MG63 (cell line): ENCODE data around the gene SV2C. TPM values are rescaled to one million over a fixed set of nuclear protein-coding genes. Genes with fewer than 3 reads are reported as not detected.
"Not testable (repeated sequence)": the region's sequence is repeated elsewhere in the genome, so short reads cannot be mapped to it uniquely, and the experiment has no call there.

ENCODE experiments used
- DNase-seq: peaks from one replicate; pipeline ENCODE4 v3.0.0-alpha.2; 2020
- H3K27me3 ChIP-seq: fragments of 250-450 bp; sonication (Bioruptor Pico); 2 replicates; pipeline ENCODE4 v1.5.1; 2020; ENCODE audit warnings: mild to moderate bottlenecking, moderate library complexity
- H3K36me3 ChIP-seq: fragments of 250-450 bp; sonication (Bioruptor Pico); 2 replicates; pipeline ENCODE4 v1.5.1; 2020; ENCODE audit warnings: mild to moderate bottlenecking, moderate library complexity
- H3K4me3 ChIP-seq: fragments of 250-450 bp; sonication (Bioruptor Pico); 2 replicates; pipeline ENCODE4 v1.5.1; 2020; ENCODE audit warnings: mild to moderate bottlenecking, moderate library complexity
- H3K9me3 ChIP-seq: fragments of 250-450 bp; sonication (Bioruptor Pico); 2 replicates; pipeline ENCODE4 v1.5.1; 2020; ENCODE audit warnings: mild to moderate bottlenecking, moderate library complexity
- total RNA-seq: library from RNA; depleted of rRNA; stranded (reverse); fragments of >200 nt; shearing (Covaris generic); gene quantifications from 2 replicates; pipeline ENCODE4 v1.2.3, GENCODE V29; 2014; ENCODE audit warnings: low replicate concordance; rRNA removed

Gene SV2C, protein sequence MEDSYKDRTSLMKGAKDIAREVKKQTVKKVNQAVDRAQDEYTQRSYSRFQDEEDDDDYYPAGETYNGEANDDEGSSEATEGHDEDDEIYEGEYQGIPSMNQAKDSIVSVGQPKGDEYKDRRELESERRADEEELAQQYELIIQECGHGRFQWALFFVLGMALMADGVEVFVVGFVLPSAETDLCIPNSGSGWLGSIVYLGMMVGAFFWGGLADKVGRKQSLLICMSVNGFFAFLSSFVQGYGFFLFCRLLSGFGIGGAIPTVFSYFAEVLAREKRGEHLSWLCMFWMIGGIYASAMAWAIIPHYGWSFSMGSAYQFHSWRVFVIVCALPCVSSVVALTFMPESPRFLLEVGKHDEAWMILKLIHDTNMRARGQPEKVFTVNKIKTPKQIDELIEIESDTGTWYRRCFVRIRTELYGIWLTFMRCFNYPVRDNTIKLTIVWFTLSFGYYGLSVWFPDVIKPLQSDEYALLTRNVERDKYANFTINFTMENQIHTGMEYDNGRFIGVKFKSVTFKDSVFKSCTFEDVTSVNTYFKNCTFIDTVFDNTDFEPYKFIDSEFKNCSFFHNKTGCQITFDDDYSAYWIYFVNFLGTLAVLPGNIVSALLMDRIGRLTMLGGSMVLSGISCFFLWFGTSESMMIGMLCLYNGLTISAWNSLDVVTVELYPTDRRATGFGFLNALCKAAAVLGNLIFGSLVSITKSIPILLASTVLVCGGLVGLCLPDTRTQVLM
- total RNA-seq, result not detected in 2 replicates

DNA sequence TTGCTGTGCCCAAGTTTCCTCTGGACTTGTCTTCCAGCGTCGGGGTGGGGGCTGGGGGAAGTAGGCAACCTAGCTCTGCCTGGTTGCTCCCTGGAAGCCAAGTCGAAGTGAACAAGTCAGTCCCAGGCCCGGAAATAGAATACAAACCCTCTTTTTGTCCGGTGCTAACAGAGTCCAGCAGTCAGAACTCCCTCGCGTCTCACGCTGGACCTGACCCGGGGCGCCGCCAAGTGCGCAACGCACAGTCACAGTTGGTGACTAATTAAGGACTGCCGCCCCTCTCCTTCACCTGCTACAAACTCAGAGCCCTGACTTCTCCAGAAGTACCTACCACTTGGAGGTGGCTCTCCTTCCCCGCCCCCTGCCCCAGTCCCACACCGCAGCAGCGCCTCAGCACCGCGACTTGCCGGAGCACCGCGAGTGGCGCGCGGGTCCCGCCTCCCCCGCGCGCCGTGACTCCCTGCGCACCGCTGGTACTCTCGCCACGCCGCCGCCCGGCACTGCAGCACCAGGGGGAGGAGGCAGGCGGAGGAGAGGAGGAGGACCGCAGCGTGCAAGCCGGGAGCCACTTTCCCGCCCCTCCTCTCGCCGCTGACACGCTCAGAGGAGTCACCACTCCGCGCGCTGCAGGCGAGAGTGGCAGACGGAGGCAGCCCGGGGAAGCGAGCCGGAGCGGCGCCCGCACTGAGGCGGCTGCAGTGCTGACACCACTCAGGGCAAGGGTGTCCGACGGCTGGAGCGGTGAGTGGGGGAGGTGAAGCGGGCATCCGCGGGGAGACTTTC is at the start of gene SV2C:
SV2C (plus strand) TSS at position 612 of the 783 bp plus-strand sequence. CDS start 48,368 bp downstream, outside the sequence.
- 0 out of 2 replicates have a peak within 1 kb of the TSS, but pooled peaks have one; percentile 13 for H3K4me3 ChIP-seq
- peak; percentile 29 for DNase-seq
- H3K9me3 ChIP-seq, result no peaks in the 10 kb centered on the region
- no peaks in the 10 kb centered on the region for H3K36me3 ChIP-seq
- H3K27me3 ChIP-seq, result peaks cover 66% of the 10 kb centered on the region

DNA sequence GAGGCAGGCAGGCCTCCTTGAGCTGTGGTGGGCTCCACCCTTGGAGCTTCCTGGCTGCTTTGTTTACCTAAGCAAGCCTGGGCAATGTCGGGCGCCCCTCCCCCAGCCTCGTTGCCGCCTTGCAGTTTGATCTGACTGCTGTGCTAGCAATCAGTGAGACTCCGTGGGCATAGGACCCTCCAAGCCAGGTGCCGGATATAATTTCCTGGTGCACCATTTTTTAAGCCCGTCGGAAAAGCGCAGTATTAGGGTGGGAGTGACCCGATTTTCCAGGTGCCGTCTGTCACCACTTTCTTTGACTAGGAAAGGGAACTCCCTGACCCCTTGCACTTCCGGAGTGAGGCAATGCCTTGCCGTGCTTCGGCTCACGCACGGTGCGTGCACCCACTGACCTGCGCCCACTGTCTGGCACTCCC is 45.4 kb upstream of the SV2C start:
- H3K27me3 ChIP-seq, DNase-seq, H3K4me3 ChIP-seq, H3K36me3 ChIP-seq, H3K9me3 ChIP-seq: not testable (repeated sequence)

- Histone ChIP-seq H3K4me3 (no peak overlapping the region), H3K9me3 (no peaks in the 10 kb centered on the region), H3K27me3 (no peaks in the 10 kb centered on the region; the same call in 1 of the 2 replicates), H3K36me3 (no peaks in the 10 kb centered on the region)
- DNase-seq, result no peak
Measured at GRCh38 chr5:76038212-76038611, 45.0 kb upstream of the SV2C start.

GRCh38 chr5:76040806-76041205 is 42.4 kb upstream of the SV2C start:
- Histone ChIP-seq H3K36me3 (no peaks in the 10 kb centered on the region), H3K4me3 (no peak overlapping the region), H3K9me3 (no peaks in the 10 kb centered on the region), H3K27me3 (no peaks in the 10 kb centered on the region; the same call in 1 of the 2 replicates)
- no peak for DNase-seq

DNA sequence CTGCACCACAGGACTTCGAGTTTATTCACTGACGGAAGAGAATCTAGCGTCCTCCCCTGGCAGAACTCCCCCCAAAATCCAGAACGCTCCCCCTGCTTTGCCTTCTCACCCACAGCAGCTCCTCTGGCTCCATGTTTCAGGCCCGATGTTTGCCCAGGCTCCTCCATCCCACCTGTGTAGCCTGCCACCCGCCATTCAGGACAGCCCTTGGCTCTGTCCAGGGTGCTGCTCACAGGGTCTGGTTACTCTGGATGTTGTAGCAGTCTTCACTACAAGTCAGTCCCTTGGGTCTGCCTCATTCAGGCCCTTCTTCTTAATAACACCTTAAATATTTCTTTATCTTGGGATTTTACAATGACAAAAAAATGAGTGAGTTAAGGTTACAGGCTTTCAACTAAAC is 41.3 kb upstream of the SV2C start:
- no peak for DNase-seq
- H3K4me3 ChIP-seq, result no peak overlapping the region
- no peaks in the 10 kb centered on the region for H3K36me3 ChIP-seq
- H3K9me3 ChIP-seq, result no peaks in the 10 kb centered on the region
- no peaks in the 10 kb centered on the region; the same call in 1 of the 2 replicates for H3K27me3 ChIP-seq

DNA sequence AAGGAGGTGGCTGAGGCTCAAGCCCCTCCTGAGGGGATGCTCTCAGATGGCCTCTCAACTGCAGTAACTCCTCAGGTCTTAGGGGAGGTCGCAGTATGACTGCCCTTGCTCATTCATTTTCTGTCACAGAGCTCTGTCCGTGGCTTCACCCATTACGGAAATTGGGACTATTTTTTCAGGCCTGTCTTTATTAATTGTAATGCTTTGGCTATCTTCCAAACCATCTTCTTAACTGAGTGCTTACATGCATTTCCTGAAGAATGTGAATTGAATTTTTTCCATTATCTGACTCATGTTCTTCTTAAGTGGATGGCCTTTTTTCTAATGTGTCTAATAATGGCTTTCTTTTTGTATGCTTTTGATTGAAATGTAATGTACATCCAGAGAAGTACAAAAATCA is 36.4 kb upstream of the SV2C start:
- DNase-seq, result no peak
- no peak overlapping the region for H3K4me3 ChIP-seq
- no peaks in the 10 kb centered on the region for H3K36me3 ChIP-seq

GRCh38 chr5:76050134-76050533 is 33.0 kb upstream of the SV2C start:
- no peaks in the 10 kb centered on the region for H3K36me3 ChIP-seq
- no peaks in the 10 kb centered on the region for H3K9me3 ChIP-seq
- no peak overlapping the region for H3K4me3 ChIP-seq
- no peak for DNase-seq
- H3K27me3 ChIP-seq, result no peaks in the 10 kb centered on the region

More for the DNA sequence above, 36.4 kb upstream of the SV2C start:
- Histone ChIP-seq H3K9me3 (no peaks in the 10 kb centered on the region), H3K27me3 (no peaks in the 10 kb centered on the region)

- H3K4me3 ChIP-seq, result no peak overlapping the region
- H3K36me3 ChIP-seq, result no peaks in the 10 kb centered on the region
- H3K9me3 ChIP-seq, result no peaks in the 10 kb centered on the region
- DNase-seq, result no peak
- H3K27me3 ChIP-seq, result no peaks in the 10 kb centered on the region
Measured at GRCh38 chr5:76062502-76063041, 20.6 kb upstream of the SV2C start.

- Histone ChIP-seq H3K4me3 (no peak overlapping the region), H3K27me3 (no peaks in the 10 kb centered on the region), H3K36me3 (no peaks in the 10 kb centered on the region), H3K9me3 (no peaks in the 10 kb centered on the region)
- DNase-seq, result no peak
Measured at GRCh38 chr5:76065258-76065657, 17.9 kb upstream of the SV2C start.

DNA sequence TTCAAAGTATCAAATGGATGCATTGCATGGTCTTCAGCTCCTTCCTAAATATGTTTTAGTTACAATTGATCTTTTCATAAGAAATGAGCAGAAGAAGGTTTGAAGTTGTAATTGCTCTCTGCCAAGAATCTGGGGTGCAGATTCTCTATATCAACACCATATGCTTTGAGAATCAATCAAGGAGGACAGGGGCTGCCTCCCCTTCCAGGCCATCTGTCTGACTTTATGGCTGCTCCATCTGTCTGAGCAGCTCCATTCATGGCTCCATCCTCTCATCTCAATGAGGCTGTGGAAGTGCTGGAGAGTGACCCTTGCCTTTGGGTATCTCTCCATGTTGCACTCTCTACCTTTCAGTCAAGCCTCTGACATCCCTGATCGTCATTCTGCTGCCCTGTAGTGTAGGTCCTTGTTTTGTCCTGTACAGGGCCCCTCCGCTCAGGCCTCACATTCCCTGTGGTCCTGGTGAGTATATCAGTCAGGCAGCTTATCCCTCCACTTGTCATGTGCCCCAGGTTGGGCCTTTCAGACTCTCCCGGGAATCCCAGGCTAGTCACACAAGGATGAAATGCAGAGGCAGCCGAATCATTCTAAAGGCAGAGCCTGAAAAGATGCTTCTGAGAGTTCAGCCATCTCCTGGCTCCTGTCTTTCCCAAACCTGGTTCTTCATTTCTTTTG is 14.0 kb upstream of the SV2C start:
- H3K36me3 ChIP-seq, result no peaks in the 10 kb centered on the region
- no peaks in the 10 kb centered on the region for H3K9me3 ChIP-seq
- H3K4me3 ChIP-seq, result no peak overlapping the region
- 0 out of 2 replicates have a peak, but pooled peaks cover 3% of the 10 kb centered on the region for H3K27me3 ChIP-seq
- no peak for DNase-seq

GRCh38 chr5:76074487-76075065 is 8.6 kb upstream of the SV2C start:
- Histone ChIP-seq H3K36me3 (no peaks in the 10 kb centered on the region), H3K4me3 (no peak overlapping the region), H3K9me3 (no peaks in the 10 kb centered on the region), H3K27me3 (peaks cover 14% of the 10 kb centered on the region)
- no peak for DNase-seq

DNA sequence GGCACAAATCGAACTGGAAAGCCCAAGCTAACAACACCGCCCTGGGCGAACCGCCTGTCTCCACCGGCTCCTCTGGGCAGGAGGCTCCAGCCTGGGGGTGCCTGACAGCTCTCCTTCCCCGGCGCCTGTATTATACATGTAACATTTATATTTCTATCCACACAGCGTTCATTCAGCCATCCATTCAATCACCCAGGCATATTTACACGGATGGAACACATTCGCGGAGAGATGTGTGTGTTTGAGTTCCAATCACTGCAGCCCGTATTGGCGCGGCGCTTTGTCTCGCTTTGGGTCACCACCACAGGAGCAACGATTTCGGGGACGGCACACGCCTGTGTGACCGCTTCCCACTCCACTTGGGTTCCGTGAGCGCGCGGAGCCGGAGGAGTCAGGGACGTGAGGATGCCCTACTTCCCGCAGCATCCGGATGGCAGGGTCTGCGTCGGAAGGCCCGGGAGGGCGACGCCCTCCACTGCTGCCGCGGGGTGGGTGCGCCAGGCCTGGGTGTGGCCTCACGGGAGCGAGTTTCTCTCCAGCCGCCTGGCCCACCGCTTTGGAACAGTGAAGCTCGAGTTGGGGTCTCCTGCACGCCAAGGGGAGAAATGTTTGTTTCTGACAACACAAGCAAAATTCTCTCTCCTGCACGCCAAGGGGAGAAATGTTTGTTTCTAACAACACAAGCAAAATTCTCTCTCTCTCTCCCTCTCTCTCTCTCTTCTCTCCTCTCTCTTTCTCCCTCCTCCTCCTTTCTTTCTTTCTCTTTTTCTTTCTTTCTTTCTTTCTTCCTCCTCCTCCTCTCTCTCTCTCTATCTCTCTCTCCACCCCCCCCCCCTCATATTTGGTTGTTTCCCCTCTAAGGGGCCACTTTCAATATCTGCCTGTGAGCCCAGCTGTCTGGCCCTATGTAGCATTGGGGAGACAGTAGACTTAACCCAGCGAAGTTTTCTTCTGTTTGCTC is 1.1 kb upstream of the SV2C start:
- DNase-seq, result no peak
- Histone ChIP-seq H3K9me3 (no peaks in the 10 kb centered on the region), H3K36me3 (no peaks in the 10 kb centered on the region), H3K4me3 (no peak overlapping the region), H3K27me3 (peaks cover 60% of the 10 kb centered on the region)

DNA sequence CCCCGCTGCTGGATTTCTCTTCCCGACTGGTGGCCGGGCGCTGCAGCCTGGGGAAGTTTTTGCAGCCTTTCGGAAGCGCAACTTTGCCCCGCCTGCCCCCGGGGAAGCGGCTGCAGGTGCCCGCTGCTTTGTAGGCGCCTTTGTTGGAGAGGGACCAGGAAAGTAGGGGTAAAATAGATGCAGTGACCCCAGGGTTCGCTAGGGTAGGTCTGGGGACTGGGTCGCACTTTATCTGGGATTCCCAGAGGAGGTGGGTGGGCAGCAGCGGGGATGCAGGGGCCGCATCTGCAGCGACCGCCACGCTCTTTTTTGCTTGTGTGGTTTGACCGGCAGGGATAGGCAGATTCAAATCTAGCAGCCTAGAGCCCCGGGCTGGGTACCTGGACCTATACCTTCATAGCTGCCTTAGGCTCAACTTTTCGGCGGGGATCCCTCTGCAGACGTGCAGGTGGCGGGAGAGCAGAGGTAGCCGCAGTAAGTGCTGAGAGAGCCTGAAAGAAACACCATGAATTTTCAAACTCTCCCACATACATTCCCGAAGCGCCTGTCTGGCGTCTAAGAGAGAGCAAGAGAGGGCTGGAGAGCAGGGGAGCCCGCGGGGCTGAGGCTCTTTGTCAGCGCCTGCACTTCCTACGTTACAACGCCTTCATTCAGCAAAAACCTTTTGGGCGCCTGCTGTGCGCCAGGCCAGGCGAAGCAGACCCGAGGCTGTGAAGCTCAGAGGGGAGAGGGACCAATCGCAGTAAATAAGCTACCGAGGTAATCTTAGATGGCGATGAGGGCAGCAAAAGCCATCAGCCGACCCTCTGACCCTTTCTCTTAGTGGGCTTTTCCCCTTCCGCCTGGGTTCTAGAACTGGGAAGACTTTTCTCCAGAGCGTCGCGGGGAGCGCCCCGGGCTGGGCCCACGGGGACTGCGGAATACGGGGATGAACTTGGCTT is 642 bp downstream of the SV2C start:
- no peaks in the 10 kb centered on the region for H3K36me3 ChIP-seq
- H3K27me3 ChIP-seq, result peaks cover 66% of the 10 kb centered on the region
- no peaks in the 10 kb centered on the region for H3K9me3 ChIP-seq
- DNase-seq, result no peak
- H3K4me3 ChIP-seq, result 0 out of 2 replicates have a peak overlapping the region, but pooled peaks have one; percentile 13
